ENCODE measurements around the gene CDC34. TPM values are rescaled to one million over a fixed set of nuclear protein-coding genes. Genes with fewer than 3 reads are reported as not detected.

CDC34 gene
- total and polyA plus RNA-seq, 4 donors, result 19.2 to 83.8 (median 41.7) TPM

GRCh38 chr19:507286-508203, 24.0 kb upstream of the CDC34 start, which contains the start of gene TPGS1:
Gene TPGS1 (plus strand): TSS chr19:507497. CDS start chr19:507507, 10 bp downstream.
- H3K27ac ChIP-seq (ENCODE audit: low read depth in 1 of 2, low read length in 2 of 2), result peak within 1 kb of the TSS; percentile 65 to 70
- DNase-seq (ENCODE audit: low spot score), result peak; percentile 84
- peaks cover 6 to 23% (median 15%) of the 10 kb centered on the region in 4 donors for H3K4me1 ChIP-seq (ENCODE audit: control insufficient read depth in 4 of 4, insufficient read depth in 4 of 4, low read length in 3 of 4)
- TF ChIP-seq GABPA (IDR thresholded peaks at IDR 0.05 in 1 of 2, conservative IDR thresholded peaks at IDR 0.05 in 1 of 2) (peak; percentile 77 to 92), HNF4A (conservative IDR thresholded peaks at IDR 0.05) (peak; percentile 29 to 63), CTCF (IDR thresholded peaks at IDR 0.05; ENCODE audit: low read depth, low read length, missing input control) (no peak), HNF4G (IDR thresholded peaks at IDR 0.05) (no peak), YY1 (IDR thresholded peaks at IDR 0.05) (peak; percentile 100), TAF1 (conservative IDR thresholded peaks at IDR 0.05) (no peak), RAD21 (IDR thresholded peaks at IDR 0.05) (no peak), JUND (IDR thresholded peaks at IDR 0.05) (peak in 1 of 2 donors; percentile 39), EGR1 (IDR thresholded peaks at IDR 0.05; ENCODE audit: low read depth in 2 of 2) (no peak), RXRA (IDR thresholded peaks at IDR 0.05) (peak; percentile 64 to 70), FOXA1 (IDR thresholded peaks at IDR 0.05) (no peak), SP1 (IDR thresholded peaks at IDR 0.05) (peak; percentile 83), NR2F2 (IDR thresholded peaks at IDR 0.05) (peak; percentile 85), ATF3 (IDR thresholded peaks at IDR 0.05) (no peak), REST (IDR thresholded peaks at IDR 0.05) (no peak), FOXA2 (IDR thresholded peaks at IDR 0.05) (peak; percentile 40)
- TF ChIP-seq, protein P1, sequence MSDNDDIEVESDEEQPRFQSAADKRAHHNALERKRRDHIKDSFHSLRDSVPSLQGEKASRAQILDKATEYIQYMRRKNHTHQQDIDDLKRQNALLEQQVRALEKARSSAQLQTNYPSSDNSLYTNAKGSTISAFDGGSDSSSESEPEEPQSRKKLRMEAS (IDR thresholded peaks at IDR 0.05), result no peak
- TF ChIP-seq, protein P2, sequence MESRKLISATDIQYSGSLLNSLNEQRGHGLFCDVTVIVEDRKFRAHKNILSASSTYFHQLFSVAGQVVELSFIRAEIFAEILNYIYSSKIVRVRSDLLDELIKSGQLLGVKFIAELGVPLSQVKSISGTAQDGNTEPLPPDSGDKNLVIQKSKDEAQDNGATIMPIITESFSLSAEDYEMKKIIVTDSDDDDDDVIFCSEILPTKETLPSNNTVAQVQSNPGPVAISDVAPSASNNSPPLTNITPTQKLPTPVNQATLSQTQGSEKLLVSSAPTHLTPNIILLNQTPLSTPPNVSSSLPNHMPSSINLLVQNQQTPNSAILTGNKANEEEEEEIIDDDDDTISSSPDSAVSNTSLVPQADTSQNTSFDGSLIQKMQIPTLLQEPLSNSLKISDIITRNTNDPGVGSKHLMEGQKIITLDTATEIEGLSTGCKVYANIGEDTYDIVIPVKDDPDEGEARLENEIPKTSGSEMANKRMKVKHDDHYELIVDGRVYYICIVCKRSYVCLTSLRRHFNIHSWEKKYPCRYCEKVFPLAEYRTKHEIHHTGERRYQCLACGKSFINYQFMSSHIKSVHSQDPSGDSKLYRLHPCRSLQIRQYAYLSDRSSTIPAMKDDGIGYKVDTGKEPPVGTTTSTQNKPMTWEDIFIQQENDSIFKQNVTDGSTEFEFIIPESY (IDR thresholded peaks at IDR 0.05), result no peak
- no peaks in the 10 kb centered on the region for H3K9me3 ChIP-seq (ENCODE audit: control insufficient read depth in 4 of 4, low read length in 3 of 4)
- H3K36me3 ChIP-seq (ENCODE audit: control insufficient read depth in 4 of 4, insufficient read depth in 3 of 4, low read depth in 1 of 4, low read length in 3 of 4), result peaks cover 0 to 1% (median 0%) of the 10 kb centered on the region in 4 donors
- no peaks in the 10 kb centered on the region for H3K27me3 ChIP-seq (ENCODE audit: control insufficient read depth in 4 of 4, insufficient read depth in 4 of 4, low read length in 3 of 4)
- peak within 1 kb of the TSS; percentile 85 to 99 (median 94) for H3K4me3 ChIP-seq (ENCODE audit: low read depth in 1 of 3, low read length in 3 of 3)
- H3K9ac ChIP-seq (ENCODE audit: low read depth in 1 of 2, low read length in 2 of 2), result peak within 1 kb of the TSS; percentile 57 to 78
- WGBS, result under 1% methylated on average over 81 of the region's 81 CpGs

Data from liver (tissue), 9 donors.